Endodermal cell (in vitro differentiated cells): ENCODE results near the gene STK11. TPM values are rescaled to one million over a fixed set of nuclear protein-coding genes. Genes with fewer than 3 reads are reported as not detected.

Experiments used
- DNase-seq: peaks from one replicate; pipeline ENCODE4 v3.0.0-alpha.2; 2017
- H3K27ac ChIP-seq: 2 replicates; pipeline ENCODE4 v1.5.1; 2013; ENCODE audit warnings: mild to moderate bottlenecking, low read depth, low read length, moderate library complexity
- H3K27me3 ChIP-seq: 2 replicates; pipeline ENCODE4 v1.6.1; 2013; ENCODE audit warnings: mild to moderate bottlenecking, low read length, moderate library complexity; ENCODE audit not compliant: insufficient read depth, control insufficient read depth, poor library complexity, severe bottlenecking
- H3K36me3 ChIP-seq: 2 replicates; pipeline ENCODE4 v1.7.0; 2013; ENCODE audit warnings: mild to moderate bottlenecking, low read length, moderate library complexity; ENCODE audit not compliant: control insufficient read depth, insufficient read depth
- H3K4me1 ChIP-seq: one replicate; pipeline ENCODE4 v1.7.0; 2013; ENCODE audit warnings: low read length; ENCODE audit not compliant: control insufficient read depth, insufficient read depth
- H3K4me3 ChIP-seq: 2 replicates; pipeline ENCODE4 v1.5.1; 2013; ENCODE audit warnings: mild to moderate bottlenecking, low read length, moderate library complexity
- H3K9ac ChIP-seq: 2 replicates; pipeline ENCODE4 v1.6.1; 2013; ENCODE audit warnings: mild to moderate bottlenecking, low read length, moderate library complexity; ENCODE audit not compliant: poor library complexity, severe bottlenecking; ENCODE audit errors: extremely low read depth
- H3K9me3 ChIP-seq: 2 replicates; pipeline ENCODE4 v1.6.1; 2013; ENCODE audit warnings: mild to moderate bottlenecking, low read length, moderate library complexity; ENCODE audit not compliant: control insufficient read depth
- H3K27ac Mint-ChIP-seq: 2 replicates; pipeline ENCODE4 v1.8.0; 2020; ENCODE audit warnings: mixed read lengths
- H3K27me3 Mint-ChIP-seq: 2 replicates; pipeline ENCODE4 v1.8.0; 2021; ENCODE audit warnings: mild to moderate bottlenecking, mixed read lengths; ENCODE audit not compliant: insufficient read depth
- H3K36me3 Mint-ChIP-seq: 2 replicates; pipeline ENCODE4 v1.8.0; 2020; ENCODE audit warnings: low read depth, mixed read lengths
- H3K4me1 Mint-ChIP-seq: 2 replicates; pipeline ENCODE4 v1.8.0; 2020; ENCODE audit warnings: mixed read lengths
- H3K4me3 Mint-ChIP-seq: 2 replicates; pipeline ENCODE4 v1.8.0; 2020; ENCODE audit warnings: mild to moderate bottlenecking, moderate library complexity, mixed read lengths
- H3K9me3 Mint-ChIP-seq: 2 replicates; pipeline ENCODE4 v1.8.0; 2020; ENCODE audit warnings: mild to moderate bottlenecking, mixed read lengths
- WGBS, 2 experiments: methylation state at CpG; one replicate each; pipeline versions ENCODE4 v1.1.5 to v1.1.7; 2013; ENCODE audit warnings: missing lambda C conversion rate in 2 of 2, mixed read lengths in 1 of 2; ENCODE audit not compliant: insufficient coverage in 1 of 2, insufficient read length in 1 of 2; 5-methylcytosine and 5-hydroxymethylcytosine counted together
- total RNA-seq, 2 donors: library from RNA; stranded (reverse); fragmentation: NEBNext Ultra II Directional in 1 of 2; extraction: Animal tissue kit (Norgen Biotek cat#: 25700) in 1 of 2; gene quantifications; 2 replicates in 1 of 2; 3 replicates in 1 of 2; pipeline ENCODE4 v1.2.1, GENCODE V29; 2021
- TF ChIP-seq, protein P1 (sequence below): fragments of 200-600 bp; sonication (generic); conservative IDR thresholded peaks from 2 replicates; pipeline ENCODE4 v1.5.0; 2021; ENCODE audit warnings: antibody characterized with exemption, mild to moderate bottlenecking

Gene STK11
- total RNA-seq, 2 donors from 2014 or later: 78.8 to 81.4 TPM

DNA sequence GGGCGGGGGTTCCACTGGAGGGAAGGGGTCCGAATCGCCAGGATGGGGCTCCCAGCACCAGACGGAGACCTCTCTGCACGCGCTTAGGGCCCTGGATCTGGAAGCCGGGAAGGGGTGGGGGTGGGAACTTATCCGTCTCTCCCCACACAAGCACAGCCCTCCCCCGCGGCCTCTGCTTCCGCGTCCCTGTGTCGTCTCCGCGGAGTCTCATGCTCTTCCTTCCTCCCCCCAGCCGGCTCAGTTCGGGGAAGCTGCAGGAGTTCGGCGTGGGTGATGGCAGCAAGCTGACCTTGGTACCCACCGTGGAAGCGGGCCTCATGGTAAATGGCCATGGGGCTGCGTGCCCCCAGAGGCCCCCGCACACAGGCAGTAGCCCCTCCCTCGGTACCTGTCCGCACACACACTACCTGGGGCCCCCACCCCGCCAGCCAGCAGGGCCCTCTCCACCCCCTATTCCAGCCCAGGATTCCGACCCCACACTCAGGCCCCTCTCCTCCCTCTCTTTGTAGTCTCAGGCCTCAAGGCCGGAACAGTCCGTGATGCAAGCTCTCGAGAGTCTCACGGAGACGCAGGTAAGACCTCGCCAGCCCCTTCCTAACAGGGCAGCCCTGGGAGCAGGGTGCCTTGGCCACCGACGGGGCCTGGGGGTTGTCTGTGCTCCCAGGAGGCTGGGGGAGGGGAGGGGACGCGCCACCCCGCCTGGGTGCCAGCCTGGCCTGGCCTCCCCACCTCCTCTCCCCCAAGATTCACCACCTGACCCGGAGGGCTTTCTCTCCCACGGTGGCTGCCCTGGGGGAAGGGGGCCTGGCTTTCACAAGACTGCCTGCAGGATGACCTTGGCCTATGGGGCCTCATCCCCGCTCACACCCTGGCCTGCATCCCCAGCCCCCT is 46.0 kb downstream of the STK11 start:
- Mint-ChIP-seq H3K9me3 (no peaks in the 10 kb centered on the region), H3K27ac (peak overlapping the region; percentile 91), H3K27me3 (no peaks in the 10 kb centered on the region), H3K4me3 (peak overlapping the region; percentile 87), H3K36me3 (peaks cover 37% of the 10 kb centered on the region), H3K4me1 (no peaks in the 10 kb centered on the region)
- H3K4me3 ChIP-seq: peak overlapping the region; percentile 85
- H3K9ac ChIP-seq: peak overlapping the region; percentile 95
- H3K4me1 ChIP-seq: peaks cover 5% of the 10 kb centered on the region
- DNase-seq: peak; percentile 71
- peak overlapping the region; percentile 91 for H3K27ac ChIP-seq
- H3K27me3 ChIP-seq: no peaks in the 10 kb centered on the region
- 4 to 11% methylated on average over 5 to 36 of the region's 41 CpGs for WGBS, 2 experiments
- H3K9me3 ChIP-seq: no peaks in the 10 kb centered on the region
- peaks cover 44% of the 10 kb centered on the region for H3K36me3 ChIP-seq
- TF ChIP-seq, protein P1, sequence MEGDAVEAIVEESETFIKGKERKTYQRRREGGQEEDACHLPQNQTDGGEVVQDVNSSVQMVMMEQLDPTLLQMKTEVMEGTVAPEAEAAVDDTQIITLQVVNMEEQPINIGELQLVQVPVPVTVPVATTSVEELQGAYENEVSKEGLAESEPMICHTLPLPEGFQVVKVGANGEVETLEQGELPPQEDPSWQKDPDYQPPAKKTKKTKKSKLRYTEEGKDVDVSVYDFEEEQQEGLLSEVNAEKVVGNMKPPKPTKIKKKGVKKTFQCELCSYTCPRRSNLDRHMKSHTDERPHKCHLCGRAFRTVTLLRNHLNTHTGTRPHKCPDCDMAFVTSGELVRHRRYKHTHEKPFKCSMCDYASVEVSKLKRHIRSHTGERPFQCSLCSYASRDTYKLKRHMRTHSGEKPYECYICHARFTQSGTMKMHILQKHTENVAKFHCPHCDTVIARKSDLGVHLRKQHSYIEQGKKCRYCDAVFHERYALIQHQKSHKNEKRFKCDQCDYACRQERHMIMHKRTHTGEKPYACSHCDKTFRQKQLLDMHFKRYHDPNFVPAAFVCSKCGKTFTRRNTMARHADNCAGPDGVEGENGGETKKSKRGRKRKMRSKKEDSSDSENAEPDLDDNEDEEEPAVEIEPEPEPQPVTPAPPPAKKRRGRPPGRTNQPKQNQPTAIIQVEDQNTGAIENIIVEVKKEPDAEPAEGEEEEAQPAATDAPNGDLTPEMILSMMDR: no peak

DNA sequence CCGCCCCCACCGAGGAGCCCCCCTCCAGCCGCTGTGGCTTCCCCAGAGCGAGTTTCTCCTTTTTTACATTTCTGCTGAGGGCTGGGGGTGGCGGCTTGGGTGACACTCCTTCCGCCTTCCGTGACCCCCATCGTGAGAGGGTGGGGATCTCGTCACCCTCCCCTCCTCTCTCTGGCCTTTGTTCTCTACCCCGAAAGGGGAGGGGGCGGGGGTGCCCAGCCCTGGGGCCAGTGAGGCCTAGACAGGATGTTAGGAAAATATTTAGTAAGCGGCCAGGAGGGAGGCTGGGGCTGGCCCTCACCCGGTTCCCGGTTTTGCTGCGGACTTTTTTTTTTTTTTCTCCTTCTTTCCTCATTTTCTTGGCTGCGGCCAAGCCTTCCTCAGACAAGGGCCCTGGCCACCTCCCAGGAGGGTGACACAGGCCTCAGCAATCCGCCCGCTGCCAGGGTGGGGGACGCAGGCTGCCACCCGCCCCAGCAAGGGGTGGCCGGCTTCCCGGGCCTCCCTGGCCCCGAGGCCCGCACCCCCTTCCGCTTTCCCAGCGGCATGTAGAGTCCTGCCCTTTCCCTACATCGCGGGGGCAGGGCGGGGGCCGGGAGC is 46.7 kb downstream of the STK11 start:
- Mint-ChIP-seq H3K9me3 (no peaks in the 10 kb centered on the region), H3K4me1 (peaks cover under 1% of the 10 kb centered on the region), H3K27ac (no peak overlapping the region), H3K27me3 (no peaks in the 10 kb centered on the region), H3K4me3 (peak overlapping the region; percentile 87), H3K36me3 (peaks cover 40% of the 10 kb centered on the region)
- 39 to 41% methylated on average over 9 to 29 of the region's 30 CpGs for WGBS, 2 experiments
- Histone ChIP-seq H3K36me3 (peaks cover 49% of the 10 kb centered on the region), H3K27ac (peak overlapping the region; percentile 91), H3K27me3 (no peaks in the 10 kb centered on the region), H3K9ac (peak overlapping the region; percentile 95), H3K4me1 (peaks cover 5% of the 10 kb centered on the region), H3K4me3 (peak overlapping the region; percentile 85), H3K9me3 (no peaks in the 10 kb centered on the region)
- TF ChIP-seq, protein P1: no peak
- DNase-seq: no peak

- peak; percentile 65 for DNase-seq
- Histone ChIP-seq H3K27me3 (no peaks in the 10 kb centered on the region), H3K9ac (peak overlapping the region; percentile 95), H3K4me3 (peak overlapping the region; percentile 85), H3K36me3 (peaks cover 55% of the 10 kb centered on the region), H3K27ac (peak overlapping the region; percentile 76), H3K9me3 (no peaks in the 10 kb centered on the region), H3K4me1 (peaks cover 5% of the 10 kb centered on the region)
- Mint-ChIP-seq H3K4me3 (peak overlapping the region; percentile 87), H3K36me3 (peaks cover 46% of the 10 kb centered on the region), H3K4me1 (peaks cover 6% of the 10 kb centered on the region), H3K27ac (peak overlapping the region; percentile 35), H3K9me3 (no peaks in the 10 kb centered on the region), H3K27me3 (no peaks in the 10 kb centered on the region)
- WGBS, 2 experiments: 40 to 66% methylated on average over 3 to 23 of the region's 26 CpGs
- TF ChIP-seq, protein P1: no peak
Observed at GRCh38 chr19:1252821-1253513, 47.4 kb downstream of the STK11 start.
